SK-N-SH (cell line): Measurements from ENCODE around the gene DSCAML1.

Experiments used
- CTCF ChIP-seq: fragments of 200-600 bp; sonication (generic); IDR thresholded peaks from 2 replicates; pipeline ENCODE4 v1.6.1; 2017; ENCODE audit warnings: antibody characterized with exemption, mild to moderate bottlenecking, moderate library complexity
- EZH2phosphoT487 ChIP-seq: fragments of 200-600 bp; sonication (generic); IDR thresholded peaks from 2 replicates; pipeline ENCODE4 v1.6.1; 2017; ENCODE audit warnings: low read depth, mixed run types, mild to moderate bottlenecking, antibody characterized with exemption, moderate library complexity, borderline replicate concordance
- FOSL2 ChIP-seq: IDR thresholded peaks from 2 replicates; pipeline ENCODE4 v1.4.0; 2012; ENCODE audit warnings: low read depth, mild to moderate bottlenecking, moderate library complexity, borderline replicate concordance
- MAX ChIP-seq: IDR thresholded peaks from 2 replicates; pipeline ENCODE4 v1.4.0; 2012; ENCODE audit warnings: low read depth
- RFX5 ChIP-seq: IDR thresholded peaks from 2 replicates; pipeline ENCODE4 v1.6.1; 2012; ENCODE audit warnings: mild to moderate bottlenecking, improper control_type of control experiment, low read length
- TF ChIP-seq, protein P1 (sequence below): IDR thresholded peaks from 2 replicates; pipeline ENCODE4; 2012
- TF ChIP-seq, protein P2 (sequence below): IDR thresholded peaks from 2 replicates; pipeline ENCODE4 v1.4.0; 2012; ENCODE audit warnings: low read depth, borderline replicate concordance

GRCh38 chr11:117471776-117472175, 325.2 kb downstream of the DSCAML1 start:
- TF ChIP-seq FOSL2 (no peak), RFX5 (no peak), MAX (no peak), CTCF (no peak), EZH2phosphoT487 (no peak)
- TF ChIP-seq, protein P1, sequence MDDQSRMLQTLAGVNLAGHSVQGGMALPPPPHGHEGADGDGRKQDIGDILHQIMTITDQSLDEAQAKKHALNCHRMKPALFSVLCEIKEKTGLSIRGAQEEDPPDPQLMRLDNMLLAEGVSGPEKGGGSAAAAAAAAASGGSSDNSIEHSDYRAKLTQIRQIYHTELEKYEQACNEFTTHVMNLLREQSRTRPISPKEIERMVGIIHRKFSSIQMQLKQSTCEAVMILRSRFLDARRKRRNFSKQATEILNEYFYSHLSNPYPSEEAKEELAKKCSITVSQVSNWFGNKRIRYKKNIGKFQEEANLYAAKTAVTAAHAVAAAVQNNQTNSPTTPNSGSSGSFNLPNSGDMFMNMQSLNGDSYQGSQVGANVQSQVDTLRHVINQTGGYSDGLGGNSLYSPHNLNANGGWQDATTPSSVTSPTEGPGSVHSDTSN = no peak
- TF ChIP-seq, protein P2, sequence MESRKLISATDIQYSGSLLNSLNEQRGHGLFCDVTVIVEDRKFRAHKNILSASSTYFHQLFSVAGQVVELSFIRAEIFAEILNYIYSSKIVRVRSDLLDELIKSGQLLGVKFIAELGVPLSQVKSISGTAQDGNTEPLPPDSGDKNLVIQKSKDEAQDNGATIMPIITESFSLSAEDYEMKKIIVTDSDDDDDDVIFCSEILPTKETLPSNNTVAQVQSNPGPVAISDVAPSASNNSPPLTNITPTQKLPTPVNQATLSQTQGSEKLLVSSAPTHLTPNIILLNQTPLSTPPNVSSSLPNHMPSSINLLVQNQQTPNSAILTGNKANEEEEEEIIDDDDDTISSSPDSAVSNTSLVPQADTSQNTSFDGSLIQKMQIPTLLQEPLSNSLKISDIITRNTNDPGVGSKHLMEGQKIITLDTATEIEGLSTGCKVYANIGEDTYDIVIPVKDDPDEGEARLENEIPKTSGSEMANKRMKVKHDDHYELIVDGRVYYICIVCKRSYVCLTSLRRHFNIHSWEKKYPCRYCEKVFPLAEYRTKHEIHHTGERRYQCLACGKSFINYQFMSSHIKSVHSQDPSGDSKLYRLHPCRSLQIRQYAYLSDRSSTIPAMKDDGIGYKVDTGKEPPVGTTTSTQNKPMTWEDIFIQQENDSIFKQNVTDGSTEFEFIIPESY = no peak
